ENCODE measurements around the gene TLX3. TPM values are rescaled to one million over a fixed set of nuclear protein-coding genes. Genes with fewer than 3 reads are reported as not detected.

Gene TLX3
- total and polyA plus RNA-seq, 2 of the 8 experiments (the other 6 are each of a cell fraction or from before 2014, with no cell fraction given), result not detected

GRCh38 chr5:171261361-171261760 lies 47.7 kb upstream of the TLX3 start:
- Histone ChIP-seq H3K4me3 (ENCODE audit: extremely low read depth in 1 of 4, insufficient read depth in 2 of 4, low read depth in 3 of 4, low read length in 4 of 4) (no peak overlapping the region), H3K23ac (ENCODE audit: insufficient read length) (no peak overlapping the region), H3K4me2 (ENCODE audit: insufficient read depth in 1 of 2, low read depth in 2 of 2, low read length in 2 of 2) (no peak overlapping the region), H3K18ac (ENCODE audit: extremely low read depth, low read length) (no peak overlapping the region), H3K4me1 (replicated peaks in 1 of 4; ENCODE audit: control insufficient read depth in 3 of 4, insufficient read depth in 4 of 4, low read length in 3 of 4) (no peaks in the 10 kb centered on the region), H3K36me3 (ENCODE audit: control insufficient read depth in 2 of 4, insufficient read depth in 4 of 4, low read length in 3 of 4) (no peaks in the 10 kb centered on the region), H3K23me2 (ENCODE audit: low read depth, low read length) (no peaks in the 10 kb centered on the region), H3K9ac (replicated peaks in 1 of 4; ENCODE audit: extremely low read depth in 1 of 4, low read depth in 3 of 4, low read length in 3 of 4) (no peak overlapping the region), H3K27me3 (replicated peaks in 1 of 4; ENCODE audit: control insufficient read depth in 3 of 4, extremely low read depth in 1 of 4, insufficient read depth in 3 of 4, low read length in 3 of 4) (no peaks in the 10 kb centered on the region), H3K27ac (ENCODE audit: low read depth, low read length) (no peak overlapping the region), H2BK15ac (ENCODE audit: low read length) (no peak overlapping the region), H3K56ac (replicated peaks; ENCODE audit: insufficient read length, low read depth, low read length) (no peak overlapping the region), H3K4ac (replicated peaks; ENCODE audit: insufficient read length, low read depth, low read length) (no peak overlapping the region), H2BK20ac (ENCODE audit: low read length) (no peak overlapping the region), H2AFZ (ENCODE audit: low read length) (no peak overlapping the region), H4K91ac (replicated peaks; ENCODE audit: insufficient read length, low read length) (no peak overlapping the region), H2BK12ac (ENCODE audit: low read depth, low read length) (no peak overlapping the region), H2BK120ac (replicated peaks; ENCODE audit: low read depth, low read length) (no peak overlapping the region), H4K20me1 (replicated peaks in 1 of 2; ENCODE audit: control insufficient read depth in 1 of 2, insufficient read depth in 2 of 2, low read length in 2 of 2) (no peaks in the 10 kb centered on the region), H3K79me1 (ENCODE audit: low read depth, low read length) (no peaks in the 10 kb centered on the region), H2BK5ac (ENCODE audit: low read depth, low read length) (no peak overlapping the region), H3K9me3 (ENCODE audit: insufficient read depth in 2 of 2, low read depth in 1 of 2, low read length in 1 of 2) (no peaks in the 10 kb centered on the region), H3K14ac (ENCODE audit: insufficient read length) (no peak overlapping the region), H4K8ac (ENCODE audit: extremely low read depth, insufficient read depth, low read length) (no peak overlapping the region), H4K5ac (ENCODE audit: insufficient read length, low read depth, low read length) (no peak overlapping the region), H2AK5ac (ENCODE audit: low read depth, low read length) (no peak overlapping the region), H3K79me2 (ENCODE audit: control insufficient read depth in 1 of 2, insufficient read depth in 2 of 2, low read length in 2 of 2) (no peaks in the 10 kb centered on the region)
- FAIRE-seq (peak; percentile 39), DNase-seq (ENCODE audit: low read depth in 1 of 2, low spot score in 2 of 2) (no peak)
- 100% methylated on average over 1 of the region's 1 CpG; no CpG with 5 or more reads in 1 of the 2 experiments for WGBS, 2 experiments (ENCODE audit: extremely low coverage in 1 of 2, insufficient coverage in 1 of 2, insufficient read length in 1 of 2, insufficient replicate concordance in 2 of 2, low coverage in 1 of 2, low lambda C conversion rate in 2 of 2, missing lambda C conversion rate in 1 of 2)
- ChIA-PET POLR2A (ENCODE audit: partially characterized antibody) (interaction anchor here (0.9 kb wide), 1 partner anchor 25 kb away, joined by 3 read pairs; no protein-coding TSS in a partner anchor), CTCF (ENCODE audit: partially characterized antibody) (interaction anchor here (1.0 to 4.1 kb wide), 3 partner anchors 11 to 81 kb away, joined by 4 to 25 read pairs (median 11); no protein-coding TSS in a partner anchor)
- TF ChIP-seq BRCA1 (IDR thresholded peaks at IDR 0.05; ENCODE audit: low read depth, low read length) (no peak), GABPA (IDR thresholded peaks at IDR 0.05; ENCODE audit: borderline replicate concordance, insufficient read depth, low read length) (no peak), EP300 (IDR thresholded peaks at IDR 0.05; ENCODE audit: borderline replicate concordance in 1 of 2, low read depth in 2 of 2, low read length in 2 of 2) (no peak), SP1 (IDR thresholded peaks at IDR 0.05; ENCODE audit: low read depth, low read length) (no peak), CBX8 (IDR thresholded peaks at IDR 0.05; ENCODE audit: borderline replicate concordance, low read depth, low read length) (no peak), HDAC6 (IDR thresholded peaks at IDR 0.05; ENCODE audit: low read depth, low read length) (no peak), POLR2AphosphoS5 (IDR thresholded peaks at IDR 0.05; ENCODE audit: low read depth, low read length) (no peak), SRF (IDR thresholded peaks at IDR 0.05; ENCODE audit: low read depth, low read length) (no peak)
- TF ChIP-seq, protein P1, sequence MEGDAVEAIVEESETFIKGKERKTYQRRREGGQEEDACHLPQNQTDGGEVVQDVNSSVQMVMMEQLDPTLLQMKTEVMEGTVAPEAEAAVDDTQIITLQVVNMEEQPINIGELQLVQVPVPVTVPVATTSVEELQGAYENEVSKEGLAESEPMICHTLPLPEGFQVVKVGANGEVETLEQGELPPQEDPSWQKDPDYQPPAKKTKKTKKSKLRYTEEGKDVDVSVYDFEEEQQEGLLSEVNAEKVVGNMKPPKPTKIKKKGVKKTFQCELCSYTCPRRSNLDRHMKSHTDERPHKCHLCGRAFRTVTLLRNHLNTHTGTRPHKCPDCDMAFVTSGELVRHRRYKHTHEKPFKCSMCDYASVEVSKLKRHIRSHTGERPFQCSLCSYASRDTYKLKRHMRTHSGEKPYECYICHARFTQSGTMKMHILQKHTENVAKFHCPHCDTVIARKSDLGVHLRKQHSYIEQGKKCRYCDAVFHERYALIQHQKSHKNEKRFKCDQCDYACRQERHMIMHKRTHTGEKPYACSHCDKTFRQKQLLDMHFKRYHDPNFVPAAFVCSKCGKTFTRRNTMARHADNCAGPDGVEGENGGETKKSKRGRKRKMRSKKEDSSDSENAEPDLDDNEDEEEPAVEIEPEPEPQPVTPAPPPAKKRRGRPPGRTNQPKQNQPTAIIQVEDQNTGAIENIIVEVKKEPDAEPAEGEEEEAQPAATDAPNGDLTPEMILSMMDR (IDR thresholded peaks at IDR 0.05; ENCODE audit: control extremely low read depth in 1 of 3, insufficient read depth in 1 of 3, low read depth in 1 of 3, low read length in 3 of 3), result no peak
- TF ChIP-seq, protein P2, sequence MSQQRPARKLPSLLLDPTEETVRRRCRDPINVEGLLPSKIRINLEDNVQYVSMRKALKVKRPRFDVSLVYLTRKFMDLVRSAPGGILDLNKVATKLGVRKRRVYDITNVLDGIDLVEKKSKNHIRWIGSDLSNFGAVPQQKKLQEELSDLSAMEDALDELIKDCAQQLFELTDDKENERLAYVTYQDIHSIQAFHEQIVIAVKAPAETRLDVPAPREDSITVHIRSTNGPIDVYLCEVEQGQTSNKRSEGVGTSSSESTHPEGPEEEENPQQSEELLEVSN (IDR thresholded peaks at IDR 0.05), result no peak

All from H1 (cell line).